Tibial nerve (tissue), 4 donors: ENCODE measurements around the gene FFAR2. TPM values are rescaled to one million over a fixed set of nuclear protein-coding genes. Genes with fewer than 3 reads are reported as not detected.
"Not testable (repeated sequence)": the region's sequence is repeated elsewhere in the genome, so short reads cannot be mapped to it uniquely, and the experiment has no call there.

Source experiments
- DNase-seq, 2 donors: peaks; one replicate each; pipeline ENCODE4 v3.0.0-alpha.2; 2019; ENCODE audit warnings: low spot score in 2 of 2
- H3K27ac ChIP-seq, 4 donors: fragments of 200-600 bp; sonication (generic) in 3 of 4; one replicate each; pipeline ENCODE4 v1.5.1; 2017 to 2019; ENCODE audit warnings: mild to moderate bottlenecking in 1 of 4
- H3K27me3 ChIP-seq, 2 donors: fragments of 200-600 bp; sonication (generic) in 1 of 2; one replicate each; pipeline versions ENCODE4 v1.5.1 to v1.6.0; 2017 to 2019
- H3K36me3 ChIP-seq, 3 donors: fragments of 200-600 bp; sonication (generic); one replicate each; pipeline ENCODE4 v1.5.1; 2018 to 2019
- H3K4me1 ChIP-seq, 4 donors: fragments of 200-600 bp; sonication (generic) in 3 of 4; one replicate each; pipeline ENCODE4 v1.5.1; 2017 to 2019
- H3K4me3 ChIP-seq, 4 donors: fragments of 200-600 bp; sonication (generic) in 3 of 4; one replicate each; pipeline ENCODE4 v1.5.1; 2017 to 2019; ENCODE audit warnings: mild to moderate bottlenecking in 1 of 4, moderate library complexity in 1 of 4
- H3K9me3 ChIP-seq, 4 donors: fragments of 200-600 bp; sonication (generic) in 3 of 4; one replicate each; pipeline ENCODE4 v1.5.1; 2017 to 2019
- CTCF ChIP-seq, 5 experiments: fragments of 200-600 bp in 3 of 5; fragments of 450-650 bp in 2 of 5; sonication (generic) in 3 of 5; IDR thresholded peaks; one replicate each; pipeline ENCODE4 v1.5.1; 2016 to 2019; ENCODE audit warnings: antibody characterized with exemption in 5 of 5, mild to moderate bottlenecking in 3 of 5, moderate library complexity in 2 of 5
- EP300 ChIP-seq, 2 donors: sonication (generic); formaldehyde crosslinking; IDR thresholded peaks; one replicate each; pipeline ENCODE4 v1.6.1; 2017; ENCODE audit warnings: antibody characterized with exemption in 2 of 2, mild to moderate bottlenecking in 1 of 2
- POLR2A ChIP-seq, 2 donors: fragments of 450-650 bp; IDR thresholded peaks; one replicate each; pipeline ENCODE4 v1.6.1; 2017; ENCODE audit warnings: antibody characterized with exemption in 2 of 2, mild to moderate bottlenecking in 2 of 2, moderate library complexity in 2 of 2
- WGBS, 2 donors: methylation state at CpG; one replicate each; pipeline ENCODE4 v1.1.5; 2018; 5-methylcytosine and 5-hydroxymethylcytosine counted together
- total RNA-seq, 4 donors: library from RNA; depleted of rRNA; stranded (reverse); fragments of >200 nt; gene quantifications; one replicate each; pipeline ENCODE4 v1.1.0, GENCODE V29; 2016

Gene FFAR2
- total RNA-seq, 4 donors from 2014 or later: 0.22 TPM; not detected in 3

DNA sequence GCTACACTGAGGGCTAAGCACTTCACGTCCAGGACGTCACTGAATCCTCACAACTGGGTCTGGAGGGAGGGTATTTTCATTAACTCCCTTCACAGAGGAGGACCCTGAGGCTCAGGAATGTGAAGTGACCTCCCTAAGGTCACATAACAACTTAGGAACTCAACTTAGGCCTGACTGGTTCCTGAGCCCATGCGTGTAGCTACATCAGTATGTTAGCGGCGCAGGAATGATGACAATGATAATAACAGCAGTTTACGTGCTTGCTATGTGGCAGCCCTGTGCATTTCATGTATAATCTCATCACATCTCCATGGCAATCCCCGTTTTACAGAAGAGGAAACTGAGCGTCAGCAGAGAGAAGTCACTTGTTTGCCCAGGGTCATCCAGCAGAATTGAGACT, 23.9 kb downstream of the FFAR2 start:
- Histone ChIP-seq H3K4me3 (no peak overlapping the region), H3K36me3 (no peaks in the 10 kb centered on the region), H3K9me3 (no peaks in the 10 kb centered on the region), H3K27me3 (no peaks in the 10 kb centered on the region), H3K27ac (no peak overlapping the region), H3K4me1 (no peaks in the 10 kb centered on the region)
- 81 to 87% methylated on average over 8 of the region's 8 CpGs for WGBS, 2 donors
- TF ChIP-seq EP300 (IDR thresholded peaks at IDR 0.05): no peak
- no peak for DNase-seq

- Histone ChIP-seq H3K9me3 (no peaks in the 10 kb centered on the region), H3K36me3 (no peaks in the 10 kb centered on the region), H3K27me3 (no peaks in the 10 kb centered on the region), H3K27ac (no peak overlapping the region), H3K4me1 (no peaks in the 10 kb centered on the region), H3K4me3 (no peak overlapping the region)
- WGBS, 2 donors: 88 to 93% methylated on average over 14 of the region's 14 CpGs
- TF ChIP-seq CTCF (IDR thresholded peaks at IDR 0.05): no peak
- no peak for DNase-seq
These were observed 26.0 kb downstream of the FFAR2 start for GRCh38 chr19:35474104-35474503.

GRCh38 chr19:35474594-35474993, 26.5 kb downstream of the FFAR2 start:
- 95% methylated on average over 7 of the region's 7 CpGs for WGBS, 2 donors
- not testable (repeated sequence) for H3K9me3 ChIP-seq, H3K4me1 ChIP-seq, H3K27me3 ChIP-seq, H3K27ac ChIP-seq, H3K4me3 ChIP-seq, H3K36me3 ChIP-seq, DNase-seq

DNA sequence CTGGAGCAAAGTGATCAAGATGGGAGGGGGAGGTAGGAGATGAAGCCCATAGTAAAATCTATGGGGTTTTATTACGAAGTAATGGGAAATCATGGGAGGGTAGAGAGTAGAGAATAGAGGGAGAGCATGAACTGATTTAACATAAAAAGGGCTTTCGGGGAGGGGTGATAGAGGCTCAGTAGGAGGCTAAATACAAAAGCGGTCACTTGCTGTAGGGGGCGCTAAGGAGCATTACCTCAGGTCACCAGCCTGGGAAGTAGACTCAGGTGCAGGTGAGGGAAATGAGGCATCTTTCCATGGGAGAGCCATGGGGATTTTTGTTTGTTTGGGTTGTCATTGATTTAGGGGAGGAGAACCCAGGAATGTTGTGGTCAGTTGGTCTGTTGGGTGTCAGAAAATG, 28.1 kb downstream of the FFAR2 start:
- TF ChIP-seq POLR2A (IDR thresholded peaks at IDR 0.05) (no peak), EP300 (IDR thresholded peaks at IDR 0.05) (no peak), CTCF (IDR thresholded peaks at IDR 0.05) (no peak)
- Histone ChIP-seq H3K9me3 (no peaks in the 10 kb centered on the region), H3K27me3 (no peaks in the 10 kb centered on the region), H3K27ac (no peak overlapping the region), H3K4me3 (no peak overlapping the region), H3K4me1 (no peaks in the 10 kb centered on the region), H3K36me3 (no peaks in the 10 kb centered on the region)
- WGBS, 2 donors: 38 to 47% methylated on average over 4 of the region's 4 CpGs
- DNase-seq: no peak

DNA sequence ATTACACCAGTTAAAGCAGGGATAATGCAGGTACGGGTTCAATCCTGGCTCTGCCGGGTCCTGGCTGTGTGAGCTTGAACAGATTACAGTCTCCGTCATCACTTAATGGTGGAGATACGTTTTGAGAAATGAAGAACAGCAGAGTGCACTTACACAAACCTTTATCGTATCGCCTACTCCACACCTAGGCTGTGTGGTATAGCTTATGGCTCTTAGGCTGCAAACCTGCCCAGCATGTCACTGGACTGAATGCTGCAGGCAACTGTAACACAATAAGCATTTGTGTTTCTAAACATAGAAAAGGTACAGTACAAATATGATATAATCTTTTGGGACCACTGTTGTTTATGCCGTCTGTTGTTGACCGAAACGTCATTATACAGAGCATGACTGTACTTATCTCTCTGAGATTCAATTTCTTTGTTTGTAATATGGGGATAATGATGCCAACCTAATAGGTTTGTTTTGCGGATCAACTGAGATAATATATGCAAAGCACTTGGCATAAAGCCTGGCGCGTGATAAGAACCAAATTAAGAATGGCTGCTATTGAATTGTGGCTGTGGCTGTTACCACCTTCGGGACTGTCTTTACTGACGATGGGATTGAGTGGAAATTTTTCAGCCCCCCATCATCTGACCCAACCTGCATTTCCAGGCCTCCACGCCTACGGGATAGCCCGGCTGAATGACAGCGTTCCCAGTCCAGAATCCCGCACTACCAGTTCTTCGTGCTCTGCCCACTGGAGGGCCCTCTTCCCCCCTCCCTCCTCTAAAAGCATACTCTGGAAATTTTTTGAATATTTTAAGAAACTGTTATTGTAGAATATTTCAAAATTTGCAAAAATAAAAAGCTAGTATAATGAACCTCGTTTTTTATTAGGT, 31.0 kb downstream of the FFAR2 start:
- Histone ChIP-seq H3K27ac (no peak overlapping the region), H3K4me1 (no peaks in the 10 kb centered on the region), H3K4me3 (no peak overlapping the region), H3K9me3 (no peaks in the 10 kb centered on the region), H3K27me3 (peaks cover 0 to 3% of the 10 kb centered on the region in 2 donors), H3K36me3 (no peaks in the 10 kb centered on the region)
- no peak for DNase-seq
- WGBS, 2 donors: 76 to 77% methylated on average over 21 of the region's 21 CpGs
- TF ChIP-seq CTCF (IDR thresholded peaks at IDR 0.05) (no peak), EP300 (IDR thresholded peaks at IDR 0.05) (no peak), POLR2A (IDR thresholded peaks at IDR 0.05) (no peak)

- H3K27me3 ChIP-seq: peaks cover 0 to 3% of the 10 kb centered on the region in 2 donors
- 72 to 74% methylated on average over 5 of the region's 5 CpGs for WGBS, 2 donors
- DNase-seq: no peak
- H3K27ac ChIP-seq: no peak overlapping the region
- H3K9me3 ChIP-seq: no peaks in the 10 kb centered on the region
- TF ChIP-seq CTCF (IDR thresholded peaks at IDR 0.05) (no peak), EP300 (IDR thresholded peaks at IDR 0.05) (no peak), POLR2A (IDR thresholded peaks at IDR 0.05) (no peak)
- H3K4me3 ChIP-seq: no peak overlapping the region
- H3K36me3 ChIP-seq: no peaks in the 10 kb centered on the region
- H3K4me1 ChIP-seq: no peaks in the 10 kb centered on the region
These were observed 35.0 kb downstream of the FFAR2 start for GRCh38 chr19:35483089-35483488.
